Vagina (tissue), 2 donors: ENCODE data around the gene TLE2.

Experiments
- POLR2A ChIP-seq, 2 donors: fragments of 450-650 bp; IDR thresholded peaks; one replicate each; pipeline ENCODE4 v1.6.1; 2017; ENCODE audit warnings: antibody characterized with exemption in 2 of 2, mild to moderate bottlenecking in 2 of 2, moderate library complexity in 2 of 2
- TF ChIP-seq, protein P1 (sequence below), 3 experiments: fragments of 450-650 bp in 2 of 3; fragments of 200-600 bp in 1 of 3; sonication (generic) in 1 of 3; IDR thresholded peaks; one replicate each; pipeline ENCODE4 v1.5.1; 2017 to 2019; ENCODE audit warnings: antibody characterized with exemption in 3 of 3, mild to moderate bottlenecking in 2 of 3, moderate library complexity in 2 of 3

DNA sequence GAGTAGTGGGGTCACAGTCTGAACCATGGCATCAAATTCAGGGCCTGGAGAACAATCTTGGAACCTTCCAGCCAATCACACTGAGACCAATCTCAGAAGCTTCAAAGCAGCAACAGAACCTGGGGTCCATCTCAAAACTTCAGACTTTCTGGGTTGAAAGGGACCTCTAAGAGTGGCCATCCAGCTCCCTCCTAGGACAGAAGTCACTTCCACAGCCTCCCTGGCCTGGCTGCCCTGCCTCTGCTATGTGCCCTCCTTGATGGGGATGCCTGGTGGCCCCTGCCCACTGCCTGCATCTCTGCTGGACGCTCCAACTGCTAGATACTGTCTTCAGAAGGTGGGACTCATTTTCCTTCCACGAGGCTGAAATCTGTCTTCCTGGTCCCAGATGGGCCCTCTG, 1.8 kb downstream of the TLE2 start:
- TF ChIP-seq, protein P1, sequence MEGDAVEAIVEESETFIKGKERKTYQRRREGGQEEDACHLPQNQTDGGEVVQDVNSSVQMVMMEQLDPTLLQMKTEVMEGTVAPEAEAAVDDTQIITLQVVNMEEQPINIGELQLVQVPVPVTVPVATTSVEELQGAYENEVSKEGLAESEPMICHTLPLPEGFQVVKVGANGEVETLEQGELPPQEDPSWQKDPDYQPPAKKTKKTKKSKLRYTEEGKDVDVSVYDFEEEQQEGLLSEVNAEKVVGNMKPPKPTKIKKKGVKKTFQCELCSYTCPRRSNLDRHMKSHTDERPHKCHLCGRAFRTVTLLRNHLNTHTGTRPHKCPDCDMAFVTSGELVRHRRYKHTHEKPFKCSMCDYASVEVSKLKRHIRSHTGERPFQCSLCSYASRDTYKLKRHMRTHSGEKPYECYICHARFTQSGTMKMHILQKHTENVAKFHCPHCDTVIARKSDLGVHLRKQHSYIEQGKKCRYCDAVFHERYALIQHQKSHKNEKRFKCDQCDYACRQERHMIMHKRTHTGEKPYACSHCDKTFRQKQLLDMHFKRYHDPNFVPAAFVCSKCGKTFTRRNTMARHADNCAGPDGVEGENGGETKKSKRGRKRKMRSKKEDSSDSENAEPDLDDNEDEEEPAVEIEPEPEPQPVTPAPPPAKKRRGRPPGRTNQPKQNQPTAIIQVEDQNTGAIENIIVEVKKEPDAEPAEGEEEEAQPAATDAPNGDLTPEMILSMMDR (IDR thresholded peaks at IDR 0.05): no peak
- TF ChIP-seq POLR2A (IDR thresholded peaks at IDR 0.05): no peak
